ENCODE results near the gene CABP5.

Gene CABP5

DNA sequence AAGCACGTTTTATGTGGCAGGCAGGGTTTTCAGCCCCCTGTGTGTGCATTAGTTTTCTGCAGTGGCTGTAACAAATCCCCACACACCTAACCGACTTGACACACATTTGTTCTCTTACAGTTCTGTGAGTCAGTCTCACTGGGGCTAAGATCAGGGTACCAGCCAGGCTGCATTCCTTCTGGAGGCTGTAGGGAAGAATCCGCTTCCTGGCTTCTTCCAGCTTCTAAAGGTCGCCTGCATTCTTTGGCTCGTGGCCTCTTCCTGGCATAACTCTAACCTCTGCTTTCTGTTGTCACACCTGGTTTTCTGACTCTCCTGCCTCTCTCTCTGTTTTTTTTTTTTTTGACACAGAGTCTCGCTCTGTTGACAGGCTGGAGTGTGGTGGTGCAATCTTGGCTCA is 43.0 kb downstream of the CABP5 start:
- Histone ChIP-seq H3K9me3 (ENCODE audit: control insufficient read depth in 2 of 2, low read length in 2 of 2) (no peaks in the 10 kb centered on the region), H3K9ac (ENCODE audit: low read depth in 1 of 2, low read length in 2 of 2) (no peak overlapping the region), H3K27me3 (ENCODE audit: control insufficient read depth in 2 of 2, insufficient read depth in 2 of 2, low read length in 2 of 2) (no peaks in the 10 kb centered on the region), H3K36me3 (ENCODE audit: control insufficient read depth in 2 of 2, insufficient read depth in 2 of 2, low read length in 2 of 2) (no peaks in the 10 kb centered on the region), H3K4me3 (ENCODE audit: low read length in 2 of 2) (no peak overlapping the region), H3K27ac (ENCODE audit: low read depth in 2 of 2, low read length in 2 of 2) (no peak overlapping the region), H3K4me1 (ENCODE audit: control insufficient read depth in 2 of 2, insufficient read depth in 2 of 2, low read length in 2 of 2) (no peaks in the 10 kb centered on the region)

DNA sequence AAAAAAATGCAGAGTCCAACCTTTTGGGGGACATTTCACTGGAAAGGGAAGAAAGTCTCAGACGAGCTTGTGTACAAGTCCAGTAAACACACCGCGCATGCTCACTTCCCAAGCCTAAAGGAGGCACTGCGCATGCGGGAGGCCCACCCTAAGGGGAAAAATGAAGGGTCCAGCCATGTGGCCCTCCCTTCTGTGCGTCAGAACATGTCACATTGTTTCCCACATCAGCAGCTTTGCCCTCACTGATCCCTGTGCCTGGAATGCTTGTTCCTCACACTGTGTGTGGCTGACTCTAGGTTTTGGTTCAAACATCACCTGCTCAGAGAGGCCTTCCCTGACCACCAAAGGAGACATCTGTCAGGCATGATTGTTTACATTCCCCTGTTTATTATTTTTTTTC is 45.1 kb downstream of the CABP5 start:
- no peak overlapping the region for H3K4me3 ChIP-seq (ENCODE audit: low read length in 2 of 2)

DNA sequence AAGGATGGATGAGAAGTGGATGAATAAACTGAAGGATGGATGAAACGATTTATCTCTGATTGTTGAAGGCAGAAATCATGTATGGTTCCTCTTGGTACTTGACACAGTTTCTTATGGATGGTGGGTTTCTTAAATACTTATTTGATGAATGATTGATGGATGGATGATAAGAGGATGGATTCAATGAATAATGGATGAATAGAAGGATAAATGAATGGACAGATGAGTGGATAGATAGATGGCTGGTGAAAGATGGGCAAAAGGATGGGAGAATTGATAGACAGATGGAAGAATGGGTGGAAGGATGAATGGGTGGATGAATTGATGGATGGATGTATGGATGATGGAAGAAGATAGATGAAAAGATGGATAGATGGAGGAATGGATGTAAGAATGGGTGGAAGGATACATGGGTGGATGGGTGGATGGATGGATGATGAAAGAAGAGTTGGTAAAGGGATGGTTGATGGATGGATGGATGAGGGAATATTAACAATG is 47.6 kb downstream of the CABP5 start:
- no peak overlapping the region for H3K27ac ChIP-seq (ENCODE audit: low read depth in 2 of 2, low read length in 2 of 2)
- H3K36me3 ChIP-seq (ENCODE audit: control insufficient read depth in 2 of 2, insufficient read depth in 2 of 2, low read length in 2 of 2) = no peaks in the 10 kb centered on the region
- no peaks in the 10 kb centered on the region for H3K9me3 ChIP-seq (ENCODE audit: control insufficient read depth in 2 of 2, low read length in 2 of 2)
- H3K4me1 ChIP-seq (ENCODE audit: control insufficient read depth in 2 of 2, insufficient read depth in 2 of 2, low read length in 2 of 2) = no peaks in the 10 kb centered on the region
- no peak overlapping the region for H3K4me3 ChIP-seq (ENCODE audit: low read length in 2 of 2)
- no peak overlapping the region for H3K9ac ChIP-seq (ENCODE audit: low read depth in 1 of 2, low read length in 2 of 2)
- no peaks in the 10 kb centered on the region for H3K27me3 ChIP-seq (ENCODE audit: control insufficient read depth in 2 of 2, insufficient read depth in 2 of 2, low read length in 2 of 2)

More for the DNA sequence above, 45.1 kb downstream of the CABP5 start:
- Histone ChIP-seq H3K4me1 (ENCODE audit: control insufficient read depth in 2 of 2, insufficient read depth in 2 of 2, low read length in 2 of 2) (no peaks in the 10 kb centered on the region), H3K27me3 (ENCODE audit: control insufficient read depth in 2 of 2, insufficient read depth in 2 of 2, low read length in 2 of 2) (no peaks in the 10 kb centered on the region), H3K9ac (ENCODE audit: low read depth in 1 of 2, low read length in 2 of 2) (no peak overlapping the region), H3K27ac (ENCODE audit: low read depth in 2 of 2, low read length in 2 of 2) (no peak overlapping the region), H3K36me3 (ENCODE audit: control insufficient read depth in 2 of 2, insufficient read depth in 2 of 2, low read length in 2 of 2) (no peaks in the 10 kb centered on the region), H3K9me3 (ENCODE audit: control insufficient read depth in 2 of 2, low read length in 2 of 2) (no peaks in the 10 kb centered on the region)

DNA sequence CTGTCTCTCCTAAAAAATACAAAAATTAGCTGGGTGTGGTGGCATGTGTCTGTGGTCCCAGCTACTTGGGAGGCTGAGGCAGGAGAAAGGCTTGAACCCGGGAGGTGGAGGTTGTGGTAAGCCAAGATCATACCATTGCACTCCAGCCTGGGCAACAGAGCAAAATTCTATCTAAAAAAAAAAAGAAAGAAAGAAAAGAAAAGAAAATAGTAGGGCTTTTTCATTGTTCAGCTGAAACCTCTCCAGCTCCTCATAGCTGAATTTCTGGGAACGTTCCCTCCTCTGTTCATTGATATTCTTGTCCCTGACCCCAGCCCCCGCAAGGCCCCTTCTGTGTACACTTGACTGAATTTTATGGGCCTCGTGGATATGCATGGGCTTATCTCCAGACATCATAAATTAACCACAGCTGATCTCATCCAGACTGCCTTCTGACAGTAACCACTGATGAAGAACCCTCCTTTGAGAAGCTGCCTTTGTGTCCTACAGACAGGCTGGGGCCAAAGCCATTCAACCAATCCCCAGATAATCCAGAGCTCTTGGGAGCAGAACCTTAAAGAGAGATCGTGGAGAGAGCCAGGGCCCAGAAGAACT is 49.6 kb downstream of the CABP5 start, which contains the start of gene ELSPBP1:
TSS of gene ELSPBP1 (plus strand) at position 424 of the 594 bp plus-strand sequence. CDS start 14,036 bp downstream, outside the sequence.
- no peaks in the 10 kb centered on the region for H3K9me3 ChIP-seq (ENCODE audit: control insufficient read depth in 2 of 2, low read length in 2 of 2)
- H3K9ac ChIP-seq (ENCODE audit: low read depth in 1 of 2, low read length in 2 of 2) = no peak within 1 kb of the TSS
- H3K36me3 ChIP-seq (ENCODE audit: control insufficient read depth in 2 of 2, insufficient read depth in 2 of 2, low read length in 2 of 2) = no peaks in the 10 kb centered on the region
- no peak within 1 kb of the TSS for H3K4me3 ChIP-seq (ENCODE audit: low read length in 2 of 2)
- no peaks in the 10 kb centered on the region for H3K4me1 ChIP-seq (ENCODE audit: control insufficient read depth in 2 of 2, insufficient read depth in 2 of 2, low read length in 2 of 2)
- H3K27me3 ChIP-seq (ENCODE audit: control insufficient read depth in 2 of 2, insufficient read depth in 2 of 2, low read length in 2 of 2) = peaks cover 0 to 2% of the 10 kb centered on the region in 2 donors
- no peak within 1 kb of the TSS for H3K27ac ChIP-seq (ENCODE audit: low read depth in 2 of 2, low read length in 2 of 2)

DNA sequence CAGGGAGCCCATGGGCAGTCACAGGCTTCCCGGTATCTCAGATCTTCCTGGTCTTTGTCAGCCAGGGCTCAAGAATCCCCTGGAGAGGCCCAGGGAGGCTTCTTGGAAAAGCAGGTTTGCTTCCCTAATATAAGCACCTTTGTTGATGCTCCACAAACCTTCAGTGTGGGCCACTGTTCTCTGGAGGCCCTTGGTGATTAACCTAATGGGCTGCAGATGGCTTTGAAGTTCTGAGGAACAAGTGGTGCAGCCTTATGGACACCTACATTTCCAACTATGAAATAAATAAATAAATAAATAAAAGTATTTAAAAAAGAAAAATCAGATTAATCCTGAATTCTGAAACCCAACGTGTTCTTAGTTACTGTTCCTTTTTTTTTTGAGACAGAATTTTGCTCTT is 51.8 kb downstream of the CABP5 start, which contains the start of gene BSPH1:
TSS of gene BSPH1 (minus strand) at position 101 of the 400 bp plus-strand sequence. CDS start at position 12, 89 bp downstream.
- no peaks in the 10 kb centered on the region for H3K9me3 ChIP-seq (ENCODE audit: control insufficient read depth in 2 of 2, low read length in 2 of 2)
- no peak within 1 kb of the TSS for H3K27ac ChIP-seq (ENCODE audit: low read depth in 2 of 2, low read length in 2 of 2)
- H3K9ac ChIP-seq (ENCODE audit: low read depth in 1 of 2, low read length in 2 of 2) = no peak within 1 kb of the TSS
- no peaks in the 10 kb centered on the region for H3K36me3 ChIP-seq (ENCODE audit: control insufficient read depth in 2 of 2, insufficient read depth in 2 of 2, low read length in 2 of 2)
- H3K27me3 ChIP-seq (ENCODE audit: control insufficient read depth in 2 of 2, insufficient read depth in 2 of 2, low read length in 2 of 2) = peaks cover 0 to 2% of the 10 kb centered on the region in 2 donors
- H3K4me1 ChIP-seq (ENCODE audit: control insufficient read depth in 2 of 2, insufficient read depth in 2 of 2, low read length in 2 of 2) = no peaks in the 10 kb centered on the region
- H3K4me3 ChIP-seq (ENCODE audit: low read length in 2 of 2) = no peak within 1 kb of the TSS

DNA sequence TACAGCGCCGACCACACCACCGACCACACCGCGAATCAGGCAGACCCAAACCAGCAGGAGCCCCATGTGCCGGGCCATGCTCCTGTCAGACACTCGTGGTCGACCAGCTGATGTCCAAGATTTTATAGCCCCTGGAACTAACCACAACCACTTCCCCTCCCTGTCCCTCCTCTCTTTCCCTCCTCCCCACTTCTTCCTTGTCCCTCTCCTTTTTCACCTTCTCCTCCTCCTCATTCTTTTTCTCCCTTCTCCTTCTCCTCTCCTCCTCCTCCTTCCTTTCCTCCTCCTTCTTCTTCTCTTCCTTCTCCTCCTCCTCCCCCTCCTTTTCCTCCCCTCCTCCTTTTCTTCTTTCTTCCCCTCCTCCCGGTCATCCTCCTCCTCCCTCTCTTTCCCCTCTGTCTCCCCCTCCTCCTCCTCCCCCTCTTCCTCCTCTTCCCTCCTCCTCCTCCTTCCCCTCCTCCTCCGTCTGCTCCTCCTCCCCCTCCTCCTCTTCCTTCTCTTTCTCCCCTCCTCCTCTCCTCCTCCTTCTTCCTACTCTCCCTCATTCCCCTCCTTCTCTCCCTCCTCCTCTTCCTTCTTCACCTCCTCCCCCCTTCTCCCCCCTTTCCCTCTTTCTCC is 52.6 kb downstream of the CABP5 start:
- no peak overlapping the region for H3K4me3 ChIP-seq (ENCODE audit: low read length in 2 of 2)
- H3K27ac ChIP-seq (ENCODE audit: low read depth in 2 of 2, low read length in 2 of 2) = no peak overlapping the region
- no peaks in the 10 kb centered on the region for H3K9me3 ChIP-seq (ENCODE audit: control insufficient read depth in 2 of 2, low read length in 2 of 2)
- no peaks in the 10 kb centered on the region for H3K4me1 ChIP-seq (ENCODE audit: control insufficient read depth in 2 of 2, insufficient read depth in 2 of 2, low read length in 2 of 2)
- no peak overlapping the region for H3K9ac ChIP-seq (ENCODE audit: low read depth in 1 of 2, low read length in 2 of 2)
- no peaks in the 10 kb centered on the region for H3K36me3 ChIP-seq (ENCODE audit: control insufficient read depth in 2 of 2, insufficient read depth in 2 of 2, low read length in 2 of 2)
- H3K27me3 ChIP-seq (ENCODE audit: control insufficient read depth in 2 of 2, insufficient read depth in 2 of 2, low read length in 2 of 2) = peaks cover 0 to 2% of the 10 kb centered on the region in 2 donors
